ENCODE data around the gene BTF3L4.

Gene BTF3L4

GRCh38 chr1:52102336-52103013, 46.4 kb downstream of the BTF3L4 start:
- Histone ChIP-seq H3K9me3 (ENCODE audit: control insufficient read depth, low read length) (no peaks in the 10 kb centered on the region), H3K27me3 (ENCODE audit: control insufficient read depth, insufficient read depth, low read length) (no peaks in the 10 kb centered on the region), H3K9ac (ENCODE audit: low read length) (no peak overlapping the region), H3K36me3 (ENCODE audit: control insufficient read depth, insufficient read depth, low read length) (no peaks in the 10 kb centered on the region), H3K4me1 (ENCODE audit: control insufficient read depth, insufficient read depth, low read length) (peaks cover 5% of the 10 kb centered on the region), H3K4me3 (ENCODE audit: low read length) (no peak overlapping the region)

- Histone ChIP-seq H3K27me3 (ENCODE audit: control insufficient read depth, insufficient read depth, low read length) (no peaks in the 10 kb centered on the region), H3K9ac (ENCODE audit: low read length) (no peak overlapping the region), H3K9me3 (ENCODE audit: control insufficient read depth, low read length) (no peaks in the 10 kb centered on the region), H3K4me1 (ENCODE audit: control insufficient read depth, insufficient read depth, low read length) (no peaks in the 10 kb centered on the region), H3K36me3 (ENCODE audit: control insufficient read depth, insufficient read depth, low read length) (no peaks in the 10 kb centered on the region), H3K4me3 (ENCODE audit: low read length) (no peak overlapping the region)
Measured at GRCh38 chr1:52111492-52111891, 55.4 kb downstream of the BTF3L4 start.

- no peaks in the 10 kb centered on the region for H3K4me1 ChIP-seq (ENCODE audit: control insufficient read depth, insufficient read depth, low read length)
- H3K36me3 ChIP-seq (ENCODE audit: control insufficient read depth, insufficient read depth, low read length): no peaks in the 10 kb centered on the region
- H3K9ac ChIP-seq (ENCODE audit: low read length): no peak overlapping the region
- no peaks in the 10 kb centered on the region for H3K27me3 ChIP-seq (ENCODE audit: control insufficient read depth, insufficient read depth, low read length)
- no peak overlapping the region for H3K4me3 ChIP-seq (ENCODE audit: low read length)
- H3K9me3 ChIP-seq (ENCODE audit: control insufficient read depth, low read length): no peaks in the 10 kb centered on the region
Measured at GRCh38 chr1:52112489-52112888, 56.4 kb downstream of the BTF3L4 start.

- no peaks in the 10 kb centered on the region for H3K9me3 ChIP-seq (ENCODE audit: control insufficient read depth, low read length)
- H3K36me3 ChIP-seq (ENCODE audit: control insufficient read depth, insufficient read depth, low read length): no peaks in the 10 kb centered on the region
- no peaks in the 10 kb centered on the region for H3K27me3 ChIP-seq (ENCODE audit: control insufficient read depth, insufficient read depth, low read length)
- H3K4me1 ChIP-seq (ENCODE audit: control insufficient read depth, insufficient read depth, low read length): peaks cover 21% of the 10 kb centered on the region
- no peak overlapping the region for H3K9ac ChIP-seq (ENCODE audit: low read length)
- no peak overlapping the region for H3K4me3 ChIP-seq (ENCODE audit: low read length)
Measured at GRCh38 chr1:52119301-52120079, 63.4 kb downstream of the BTF3L4 start.

GRCh38 chr1:52122384-52122783, 66.3 kb downstream of the BTF3L4 start:
- Histone ChIP-seq H3K36me3 (ENCODE audit: control insufficient read depth, insufficient read depth, low read length) (no peaks in the 10 kb centered on the region), H3K9ac (ENCODE audit: low read length) (no peak overlapping the region), H3K4me1 (ENCODE audit: control insufficient read depth, insufficient read depth, low read length) (peaks cover 21% of the 10 kb centered on the region), H3K4me3 (ENCODE audit: low read length) (no peak overlapping the region), H3K9me3 (ENCODE audit: control insufficient read depth, low read length) (no peaks in the 10 kb centered on the region), H3K27me3 (ENCODE audit: control insufficient read depth, insufficient read depth, low read length) (no peaks in the 10 kb centered on the region)

- Histone ChIP-seq H3K4me3 (ENCODE audit: low read length) (no peak overlapping the region), H3K9ac (ENCODE audit: low read length) (no peak overlapping the region), H3K27me3 (ENCODE audit: control insufficient read depth, insufficient read depth, low read length) (no peaks in the 10 kb centered on the region), H3K36me3 (ENCODE audit: control insufficient read depth, insufficient read depth, low read length) (no peaks in the 10 kb centered on the region), H3K9me3 (ENCODE audit: control insufficient read depth, low read length) (no peaks in the 10 kb centered on the region), H3K4me1 (ENCODE audit: control insufficient read depth, insufficient read depth, low read length) (peaks cover 21% of the 10 kb centered on the region)
Measured at GRCh38 chr1:52123622-52124021, 67.5 kb downstream of the BTF3L4 start.

- no peak overlapping the region for H3K9ac ChIP-seq (ENCODE audit: low read length)
- peaks cover 13% of the 10 kb centered on the region for H3K4me1 ChIP-seq (ENCODE audit: control insufficient read depth, insufficient read depth, low read length)
- no peaks in the 10 kb centered on the region for H3K27me3 ChIP-seq (ENCODE audit: control insufficient read depth, insufficient read depth, low read length)
- no peaks in the 10 kb centered on the region for H3K9me3 ChIP-seq (ENCODE audit: control insufficient read depth, low read length)
- H3K36me3 ChIP-seq (ENCODE audit: control insufficient read depth, insufficient read depth, low read length): no peaks in the 10 kb centered on the region
- H3K4me3 ChIP-seq (ENCODE audit: low read length): no peak overlapping the region
Measured at GRCh38 chr1:52125736-52126359, 69.8 kb downstream of the BTF3L4 start.

- no peak overlapping the region for H3K9ac ChIP-seq (ENCODE audit: low read length)
- H3K36me3 ChIP-seq (ENCODE audit: control insufficient read depth, insufficient read depth, low read length): no peaks in the 10 kb centered on the region
- H3K27me3 ChIP-seq (ENCODE audit: control insufficient read depth, insufficient read depth, low read length): no peaks in the 10 kb centered on the region
- no peaks in the 10 kb centered on the region for H3K9me3 ChIP-seq (ENCODE audit: control insufficient read depth, low read length)
- H3K4me1 ChIP-seq (ENCODE audit: control insufficient read depth, insufficient read depth, low read length): peaks cover 8% of the 10 kb centered on the region
- H3K4me3 ChIP-seq (ENCODE audit: low read length): no peak overlapping the region
Measured at GRCh38 chr1:52127181-52128180, 71.4 kb downstream of the BTF3L4 start.

- Histone ChIP-seq H3K36me3 (ENCODE audit: control insufficient read depth, insufficient read depth, low read length) (no peaks in the 10 kb centered on the region), H3K4me3 (ENCODE audit: low read length) (no peak overlapping the region), H3K9me3 (ENCODE audit: control insufficient read depth, low read length) (no peaks in the 10 kb centered on the region), H3K4me1 (ENCODE audit: control insufficient read depth, insufficient read depth, low read length) (peaks cover 3% of the 10 kb centered on the region), H3K27me3 (ENCODE audit: control insufficient read depth, insufficient read depth, low read length) (no peaks in the 10 kb centered on the region), H3K9ac (ENCODE audit: low read length) (no peak overlapping the region)
Measured at GRCh38 chr1:52139817-52140540, 83.9 kb downstream of the BTF3L4 start.

Data from mucosa of stomach (tissue), 1 donor.